Activated naive CD8-positive, alpha-beta T cell (primary cell): ENCODE measurements around the gene CDH18.

ENCODE experiments used
- H3K27ac Mint-ChIP-seq: one replicate; pipeline ENCODE4 v1.8.0; 2021; ENCODE audit warnings: mixed read lengths
- H3K27me3 Mint-ChIP-seq: one replicate; pipeline ENCODE4 v1.8.0; 2021; ENCODE audit warnings: mixed read lengths
- H3K36me3 Mint-ChIP-seq: one replicate; pipeline ENCODE4 v1.8.0; 2021; ENCODE audit warnings: mixed read lengths
- H3K4me1 Mint-ChIP-seq: one replicate; pipeline ENCODE4 v1.8.0; 2021; ENCODE audit warnings: low read depth, mixed read lengths
- H3K4me3 Mint-ChIP-seq: one replicate; pipeline ENCODE4 v1.8.0; 2021; ENCODE audit warnings: mild to moderate bottlenecking, mixed read lengths
- H3K9me3 Mint-ChIP-seq: one replicate; pipeline ENCODE4 v1.8.0; 2021; ENCODE audit warnings: low read depth, mixed read lengths

Gene CDH18

GRCh38 chr5:19910136-19910535 lies 77.9 kb downstream of the CDH18 start:
- peaks cover 17% of the 10 kb centered on the region for H3K9me3 Mint-ChIP-seq
- no peak overlapping the region for H3K4me3 Mint-ChIP-seq
- H3K27ac Mint-ChIP-seq: no peak overlapping the region

GRCh38 chr5:19904766-19905165 lies 83.2 kb downstream of the CDH18 start:
- H3K27me3 Mint-ChIP-seq: no peaks in the 10 kb centered on the region
- H3K36me3 Mint-ChIP-seq: no peaks in the 10 kb centered on the region
- H3K4me1 Mint-ChIP-seq: no peaks in the 10 kb centered on the region
- H3K9me3 Mint-ChIP-seq: peaks cover 4% of the 10 kb centered on the region
- no peak overlapping the region for H3K4me3 Mint-ChIP-seq
- H3K27ac Mint-ChIP-seq: no peak overlapping the region

More at GRCh38 chr5:19910136-19910535, 77.9 kb downstream of the CDH18 start:
- Mint-ChIP-seq H3K4me1 (no peaks in the 10 kb centered on the region), H3K36me3 (no peaks in the 10 kb centered on the region), H3K27me3 (no peaks in the 10 kb centered on the region)

- Mint-ChIP-seq H3K36me3 (no peaks in the 10 kb centered on the region), H3K27me3 (no peaks in the 10 kb centered on the region), H3K4me1 (no peaks in the 10 kb centered on the region), H3K27ac (no peak overlapping the region), H3K9me3 (peaks cover 4% of the 10 kb centered on the region), H3K4me3 (no peak overlapping the region)
Measured at GRCh38 chr5:19903611-19904010, 84.4 kb downstream of the CDH18 start.

- no peaks in the 10 kb centered on the region for H3K36me3 Mint-ChIP-seq
- H3K4me1 Mint-ChIP-seq: no peaks in the 10 kb centered on the region
- peaks cover 4% of the 10 kb centered on the region for H3K9me3 Mint-ChIP-seq
- H3K27me3 Mint-ChIP-seq: no peaks in the 10 kb centered on the region
- H3K4me3 Mint-ChIP-seq: no peak overlapping the region
- no peak overlapping the region for H3K27ac Mint-ChIP-seq
Measured at GRCh38 chr5:19902316-19902934, 85.6 kb downstream of the CDH18 start.

- Mint-ChIP-seq H3K27ac (no peak overlapping the region), H3K27me3 (no peaks in the 10 kb centered on the region), H3K4me3 (no peak overlapping the region), H3K4me1 (no peaks in the 10 kb centered on the region), H3K9me3 (no peaks in the 10 kb centered on the region), H3K36me3 (no peaks in the 10 kb centered on the region)
Measured at GRCh38 chr5:19900269-19900668, 87.7 kb downstream of the CDH18 start.

- Mint-ChIP-seq H3K27me3 (no peaks in the 10 kb centered on the region), H3K36me3 (no peaks in the 10 kb centered on the region), H3K9me3 (peaks cover 7% of the 10 kb centered on the region), H3K4me3 (no peak overlapping the region), H3K27ac (no peak overlapping the region), H3K4me1 (no peaks in the 10 kb centered on the region)
Measured at GRCh38 chr5:19891658-19892057, 96.3 kb downstream of the CDH18 start.

GRCh38 chr5:19886123-19886917 lies 101.7 kb downstream of the CDH18 start:
- Mint-ChIP-seq H3K36me3 (no peaks in the 10 kb centered on the region), H3K4me1 (no peaks in the 10 kb centered on the region), H3K27me3 (no peaks in the 10 kb centered on the region), H3K4me3 (no peak overlapping the region), H3K9me3 (no peaks in the 10 kb centered on the region), H3K27ac (no peak overlapping the region)

- H3K27me3 Mint-ChIP-seq: no peaks in the 10 kb centered on the region
- no peaks in the 10 kb centered on the region for H3K9me3 Mint-ChIP-seq
- H3K4me1 Mint-ChIP-seq: no peaks in the 10 kb centered on the region
- H3K4me3 Mint-ChIP-seq: no peak overlapping the region
- no peaks in the 10 kb centered on the region for H3K36me3 Mint-ChIP-seq
- no peak overlapping the region for H3K27ac Mint-ChIP-seq
Measured at GRCh38 chr5:19885040-19885824, 102.8 kb downstream of the CDH18 start.

- Mint-ChIP-seq H3K36me3 (no peaks in the 10 kb centered on the region), H3K27ac (no peak overlapping the region), H3K27me3 (no peaks in the 10 kb centered on the region), H3K4me1 (no peaks in the 10 kb centered on the region), H3K4me3 (no peak overlapping the region), H3K9me3 (peaks cover 5% of the 10 kb centered on the region)
Measured at GRCh38 chr5:19880859-19881436, 107.1 kb downstream of the CDH18 start.

- Mint-ChIP-seq H3K27me3 (no peaks in the 10 kb centered on the region), H3K4me3 (no peak overlapping the region), H3K9me3 (peaks cover 5% of the 10 kb centered on the region), H3K36me3 (no peaks in the 10 kb centered on the region), H3K27ac (no peak overlapping the region), H3K4me1 (no peaks in the 10 kb centered on the region)
Measured at GRCh38 chr5:19880458-19880857, 107.5 kb downstream of the CDH18 start.

- peaks cover 9% of the 10 kb centered on the region for H3K9me3 Mint-ChIP-seq
- H3K4me3 Mint-ChIP-seq: no peak overlapping the region
- H3K27ac Mint-ChIP-seq: no peak overlapping the region
- no peaks in the 10 kb centered on the region for H3K4me1 Mint-ChIP-seq
- no peaks in the 10 kb centered on the region for H3K36me3 Mint-ChIP-seq
- no peaks in the 10 kb centered on the region for H3K27me3 Mint-ChIP-seq
Measured at GRCh38 chr5:19874811-19875210, 113.2 kb downstream of the CDH18 start.

GRCh38 chr5:19866090-19866450 lies 121.9 kb downstream of the CDH18 start:
- H3K9me3 Mint-ChIP-seq: peaks cover 13% of the 10 kb centered on the region
- no peaks in the 10 kb centered on the region for H3K36me3 Mint-ChIP-seq
- no peaks in the 10 kb centered on the region for H3K27me3 Mint-ChIP-seq
- no peak overlapping the region for H3K27ac Mint-ChIP-seq
- H3K4me1 Mint-ChIP-seq: no peaks in the 10 kb centered on the region
- H3K4me3 Mint-ChIP-seq: no peak overlapping the region

GRCh38 chr5:19865336-19866089 lies 122.5 kb downstream of the CDH18 start:
- Mint-ChIP-seq H3K27ac (no peak overlapping the region), H3K9me3 (peaks cover 13% of the 10 kb centered on the region), H3K4me1 (no peaks in the 10 kb centered on the region), H3K4me3 (no peak overlapping the region), H3K36me3 (no peaks in the 10 kb centered on the region), H3K27me3 (no peaks in the 10 kb centered on the region)

GRCh38 chr5:19862711-19863110 lies 125.3 kb downstream of the CDH18 start:
- no peak overlapping the region for H3K4me3 Mint-ChIP-seq
- H3K4me1 Mint-ChIP-seq: no peaks in the 10 kb centered on the region
- peaks cover 13% of the 10 kb centered on the region for H3K9me3 Mint-ChIP-seq

More at GRCh38 chr5:19862711-19863110, 125.3 kb downstream of the CDH18 start:
- Mint-ChIP-seq H3K27ac (no peak overlapping the region), H3K36me3 (no peaks in the 10 kb centered on the region), H3K27me3 (no peaks in the 10 kb centered on the region)
